Aorta (tissue), 5 donors: ENCODE results near the gene TUBD1. TPM values are rescaled to one million over a fixed set of nuclear protein-coding genes. Genes with fewer than 3 reads are reported as not detected.
"Not testable (repeated sequence)": the region's sequence is repeated elsewhere in the genome, so short reads cannot be mapped to it uniquely, and the experiment has no call there.

ENCODE experiments used
- ATAC-seq: fragments of 200-7000 bp; cut with Tn5 transposase; one replicate; pipeline ENCODE4 v1.9.1; 2022; ENCODE audit warnings: moderate library complexity; ENCODE audit not compliant: low FRiP score
- DNase-seq, 2 donors: peaks; one replicate each; pipeline ENCODE4 v3.0.0-alpha.2; 2020
- H3K27ac ChIP-seq, 2 donors: one replicate each; pipeline ENCODE4 v1.5.1; 2013; ENCODE audit warnings: low read length in 2 of 2, mild to moderate bottlenecking in 2 of 2, moderate library complexity in 2 of 2, control low read depth in 1 of 2, inconsistent platforms in 1 of 2, low read depth in 1 of 2
- H3K27me3 ChIP-seq, 2 donors: one replicate each; pipeline ENCODE4 v1.6.1; 2013; ENCODE audit warnings: control low read depth in 1 of 2, low read length in 1 of 2, mild to moderate bottlenecking in 1 of 2, moderate library complexity in 1 of 2; ENCODE audit not compliant: insufficient read depth in 2 of 2, control insufficient read depth in 1 of 2
- H3K36me3 ChIP-seq, 2 donors: one replicate each; pipeline ENCODE4 v1.6.1; 2013; ENCODE audit warnings: control low read depth in 1 of 2, low read length in 1 of 2, mild to moderate bottlenecking in 1 of 2; ENCODE audit not compliant: insufficient read depth in 2 of 2, control insufficient read depth in 1 of 2
- H3K4me1 ChIP-seq, 2 donors: one replicate each; pipeline ENCODE4 v1.6.1; 2013; ENCODE audit warnings: low read length in 2 of 2, control low read depth in 1 of 2, mild to moderate bottlenecking in 1 of 2, moderate library complexity in 1 of 2; ENCODE audit not compliant: insufficient read depth in 2 of 2, control insufficient read depth in 1 of 2
- H3K4me3 ChIP-seq, 2 donors: one replicate each; pipeline ENCODE4 v1.5.1; 2013; ENCODE audit warnings: low read length in 2 of 2, control low read depth in 1 of 2, mild to moderate bottlenecking in 1 of 2
- H3K9me3 ChIP-seq: one replicate; pipeline ENCODE4 v1.6.1; 2013; ENCODE audit warnings: mild to moderate bottlenecking, low read length; ENCODE audit not compliant: control insufficient read depth
- WGBS, 2 donors: extraction: QIAGEN DNeasy Blood & Tissue Kit; methylation state at CpG; one replicate each; pipeline ENCODE4 v1.1.7; 2013; 5-methylcytosine and 5-hydroxymethylcytosine counted together
- intact Hi-C, 2 donors: fragments of 100-400 bp; cut with DNase I; formaldehyde crosslinking; loops; one replicate each; pipeline versions ENCODE4 v1.14.2 to v1.15.0; 2022
- polyA plus RNA-seq, 2 donors: library from polyadenylated mRNA; stranded (reverse); fragments of 200-250 nt; gene quantifications; one replicate each; pipeline ENCODE4 v1.2.3, GENCODE V29; 2013
- total RNA-seq, 2 donors: library from RNA; stranded (reverse); fragmentation: NEBNext Ultra II Directional; extraction: Animal tissue kit (Norgen Biotek cat#: 25700); gene quantifications; one replicate each; pipeline ENCODE4 v1.2.1, GENCODE V29; 2021
- donor health status: healthy with polysubstance abuse.
- donor health status: Bipolar disorder and iron deficiency.
- donor health status: DM: no; HTN: no; CAD: no.
- donor health status: DM: no; HTN: no; CAD: no.
- donor health status: DM: yes; HTN: yes; CAD: no.

The TUBD1 gene
- total and polyA plus RNA-seq, 4 donors: 6.6 to 12.0 (median 8.9) TPM

- Histone ChIP-seq H3K9me3 (no peaks in the 10 kb centered on the region), H3K27ac (peak overlapping the region in 1 of 2 donors; percentile 86), H3K4me3 (no peak overlapping the region), H3K27me3 (peaks cover 0 to 2% of the 10 kb centered on the region in 2 donors), H3K36me3 (no peaks in the 10 kb centered on the region), H3K4me1 (peaks cover 4 to 11% of the 10 kb centered on the region in 2 donors)
- DNase-seq (peak in 1 of 2 donors; percentile 48), ATAC-seq (no peak)
- intact Hi-C loops: no loop called here
- 54 to 63% methylated on average over 3 of the region's 3 CpGs for WGBS, 2 donors
Measured at GRCh38 chr17:59844884-59845594, 47.7 kb downstream of the TUBD1 start.

DNA sequence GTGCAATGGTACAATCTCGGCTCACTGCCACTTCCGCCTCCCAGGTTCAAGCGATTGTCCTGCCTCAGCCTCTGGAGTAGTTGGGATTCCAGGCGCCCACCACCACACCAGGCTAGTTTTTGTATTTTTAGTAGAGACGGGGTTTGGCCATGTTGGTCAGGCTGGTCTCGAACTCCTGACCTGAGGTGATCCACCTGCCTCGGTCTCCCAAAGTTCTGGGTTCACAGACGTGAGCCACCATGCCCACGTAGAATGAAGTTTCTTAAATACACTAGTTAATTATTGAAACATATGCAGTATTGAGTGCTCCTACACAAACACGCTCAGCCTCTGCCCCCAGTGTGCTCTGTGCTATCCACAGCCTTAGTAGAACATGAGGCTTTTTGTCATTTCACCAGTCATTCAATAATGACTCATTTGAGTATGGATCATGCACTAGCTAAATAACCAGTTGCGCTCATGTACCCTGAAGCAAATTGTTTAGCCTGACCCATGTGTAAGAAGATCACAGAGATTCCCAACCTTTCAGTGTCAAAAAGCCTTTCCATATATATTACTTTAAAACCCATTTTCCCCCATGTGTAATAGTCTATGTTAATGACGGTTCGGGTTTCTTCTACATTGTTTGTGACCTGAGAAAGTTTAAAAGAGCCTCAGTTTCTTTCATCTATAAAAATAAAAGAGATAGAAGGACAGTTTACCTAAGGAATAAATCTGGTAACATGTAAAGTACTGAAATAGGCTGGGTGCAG is 49.7 kb downstream of the TUBD1 start:
- peak overlapping the region; percentile 51 to 60 for H3K27ac ChIP-seq

GRCh38 chr17:59841882-59842263 is 50.9 kb downstream of the TUBD1 start:
- 33 to 37% methylated on average over 4 of the region's 4 CpGs for WGBS, 2 donors
- DNase-seq, H3K27me3 ChIP-seq, H3K36me3 ChIP-seq, ATAC-seq, H3K9me3 ChIP-seq, intact Hi-C loops: not testable (repeated sequence)
- H3K4me1 ChIP-seq: peaks cover 4 to 11% of the 10 kb centered on the region in 2 donors
- H3K27ac ChIP-seq: peak overlapping the region in 1 of 2 donors; percentile 73
- H3K4me3 ChIP-seq: peak overlapping the region in 1 of 2 donors; percentile 26

More for the DNA sequence above, 49.7 kb downstream of the TUBD1 start:
- Histone ChIP-seq H3K4me1 (peaks cover 4 to 11% of the 10 kb centered on the region in 2 donors), H3K9me3 (no peaks in the 10 kb centered on the region), H3K4me3 (no peak overlapping the region), H3K36me3 (no peaks in the 10 kb centered on the region), H3K27me3 (peaks cover 0 to 2% of the 10 kb centered on the region in 2 donors)
- intact Hi-C loops: no loop called here
- WGBS, 2 donors: 58 to 69% methylated on average over 13 of the region's 13 CpGs
- ATAC-seq (no peak), DNase-seq (peak; percentile 86 to 89)

DNA sequence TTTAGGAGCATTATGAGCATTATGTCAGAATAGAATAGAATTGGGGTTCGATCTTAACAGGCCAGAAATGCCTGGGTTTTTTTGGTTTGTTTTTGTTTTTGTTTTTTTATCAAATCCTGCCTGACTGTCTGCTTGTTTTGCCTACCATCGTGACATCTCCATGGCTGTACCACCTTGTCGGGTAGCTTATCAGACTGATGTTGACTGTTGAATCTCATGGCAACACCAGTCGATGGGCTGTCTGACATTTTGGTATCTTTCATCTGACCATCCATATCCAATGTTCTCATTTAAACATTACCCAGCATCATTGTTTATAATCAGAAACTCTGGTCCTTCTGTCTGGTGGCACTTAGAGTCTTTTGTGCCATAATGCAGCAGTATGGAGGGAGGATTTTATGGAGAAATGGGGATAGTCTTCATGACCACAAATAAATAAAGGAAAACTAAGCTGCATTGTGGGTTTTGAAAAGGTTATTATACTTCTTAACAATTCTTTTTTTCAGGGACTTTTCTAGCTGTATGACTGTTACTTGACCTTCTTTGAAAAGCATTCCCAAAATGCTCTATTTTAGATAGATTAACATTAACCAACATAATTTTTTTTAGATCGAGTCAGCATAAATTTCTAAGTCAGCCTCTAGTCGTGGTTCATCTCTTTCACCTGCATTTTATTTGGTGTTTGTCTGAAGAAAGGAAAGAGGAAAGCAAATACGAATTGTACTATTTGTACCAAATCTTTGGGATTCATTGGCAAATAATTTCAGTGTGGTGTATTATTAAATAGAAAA is 51.5 kb downstream of the TUBD1 start:
- H3K4me1 ChIP-seq, intact Hi-C loops: not testable (repeated sequence)

DNA sequence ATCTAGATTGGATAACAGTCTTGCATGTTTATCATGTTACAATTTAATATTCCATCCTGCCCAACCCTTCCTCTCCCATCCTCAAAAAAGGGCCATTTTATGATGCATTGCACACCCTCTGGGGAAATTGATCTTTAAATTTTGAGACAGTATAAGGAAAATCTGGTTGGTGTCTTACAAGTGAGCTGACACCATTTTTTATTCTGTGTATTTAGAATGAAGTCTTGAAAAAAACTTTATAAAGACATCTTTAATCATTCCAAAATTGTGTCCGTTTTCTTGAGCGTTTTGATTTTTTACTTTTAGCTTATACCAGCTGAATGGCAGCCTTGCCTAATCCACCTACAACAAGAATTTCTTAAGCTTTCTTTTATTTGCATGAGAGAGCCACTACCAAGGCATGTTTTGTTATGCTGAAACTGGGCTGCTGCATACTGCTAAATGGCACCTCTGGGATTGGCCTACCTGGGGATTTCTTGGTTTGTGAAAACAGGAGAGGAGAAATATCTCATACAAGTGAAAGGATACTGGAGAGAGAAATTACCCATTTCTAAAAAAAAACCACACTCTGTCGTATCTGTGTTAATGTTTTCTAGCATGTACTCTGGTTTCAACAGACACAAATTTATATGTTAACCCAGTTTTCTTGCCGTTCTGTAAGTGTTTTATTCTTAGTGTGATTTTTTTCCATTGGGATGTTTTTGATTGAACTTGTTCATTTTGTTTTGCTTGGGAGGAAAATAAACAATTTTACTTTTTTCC is 52.2 kb downstream of the TUBD1 start:
- H3K4me3 ChIP-seq: peak overlapping the region; percentile 96 to 100
- peaks cover 0 to 3% of the 10 kb centered on the region in 2 donors for H3K4me1 ChIP-seq
- no peak for DNase-seq
- peaks cover 0 to 2% of the 10 kb centered on the region in 2 donors for H3K27me3 ChIP-seq
- H3K36me3 ChIP-seq: no peaks in the 10 kb centered on the region
- no peaks in the 10 kb centered on the region for H3K9me3 ChIP-seq
- intact Hi-C loops: no loop called here
- 1 to 3% methylated on average over 4 of the region's 4 CpGs for WGBS, 2 donors
- peak overlapping the region; percentile 57 to 82 for H3K27ac ChIP-seq
- no peak for ATAC-seq

More for the DNA sequence above, 51.5 kb downstream of the TUBD1 start:
- not testable (repeated sequence) for H3K36me3 ChIP-seq, H3K9me3 ChIP-seq, ATAC-seq, H3K27me3 ChIP-seq, DNase-seq
- Histone ChIP-seq H3K4me3 (peak overlapping the region; percentile 96 to 100), H3K27ac (peak overlapping the region in 1 of 2 donors; percentile 5)
- WGBS, 2 donors: 7 to 10% methylated on average over 7 of the region's 7 CpGs

DNA sequence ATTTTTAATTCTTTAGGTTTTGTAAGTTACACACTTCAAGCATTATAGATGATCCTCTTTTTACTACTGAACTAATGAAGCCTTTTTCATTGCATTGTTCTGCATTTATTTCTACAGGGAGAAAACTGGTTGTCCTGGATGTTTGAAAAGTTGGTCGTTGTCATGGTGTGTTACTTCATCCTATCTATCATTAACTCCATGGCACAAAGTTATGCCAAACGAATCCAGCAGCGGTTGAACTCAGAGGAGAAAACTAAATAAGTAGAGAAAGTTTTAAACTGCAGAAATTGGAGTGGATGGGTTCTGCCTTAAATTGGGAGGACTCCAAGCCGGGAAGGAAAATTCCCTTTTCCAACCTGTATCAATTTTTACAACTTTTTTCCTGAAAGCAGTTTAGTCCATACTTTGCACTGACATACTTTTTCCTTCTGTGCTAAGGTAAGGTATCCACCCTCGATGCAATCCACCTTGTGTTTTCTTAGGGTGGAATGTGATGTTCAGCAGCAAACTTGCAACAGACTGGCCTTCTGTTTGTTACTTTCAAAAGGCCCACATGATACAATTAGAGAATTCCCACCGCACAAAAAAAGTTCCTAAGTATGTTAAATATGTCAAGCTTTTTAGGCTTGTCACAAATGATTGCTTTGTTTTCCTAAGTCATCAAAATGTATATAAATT is 53.0 kb downstream of the TUBD1 start:
- peaks cover 0 to 3% of the 10 kb centered on the region in 2 donors for H3K4me1 ChIP-seq
- peaks cover 0 to 2% of the 10 kb centered on the region in 2 donors for H3K27me3 ChIP-seq
- H3K9me3 ChIP-seq: no peaks in the 10 kb centered on the region
- no peaks in the 10 kb centered on the region for H3K36me3 ChIP-seq
- 2 to 3% methylated on average over 6 of the region's 6 CpGs for WGBS, 2 donors
- ATAC-seq (no peak), DNase-seq (no peak)
- peak overlapping the region; percentile 63 to 96 for H3K27ac ChIP-seq
- peak overlapping the region; percentile 96 to 100 for H3K4me3 ChIP-seq
- intact Hi-C loops: no loop called here

- peak overlapping the region; percentile 96 to 100 for H3K4me3 ChIP-seq
- no peaks in the 10 kb centered on the region for H3K36me3 ChIP-seq
- intact Hi-C loops: no loop called here
- no peaks in the 10 kb centered on the region for H3K9me3 ChIP-seq
- no peaks in the 10 kb centered on the region for H3K4me1 ChIP-seq
- 0 to 1% methylated on average over 8 of the region's 8 CpGs for WGBS, 2 donors
- ATAC-seq (no peak), DNase-seq (no peak)
- H3K27me3 ChIP-seq: no peaks in the 10 kb centered on the region
- H3K27ac ChIP-seq: peak overlapping the region; percentile 96 to 97
Measured at GRCh38 chr17:59838052-59838916, 54.5 kb downstream of the TUBD1 start.
